Kidney (tissue), 14 donors: ENCODE measurements around the gene SLAMF9. TPM values are rescaled to one million over a fixed set of nuclear protein-coding genes. Genes with fewer than 3 reads are reported as not detected.

Source experiments
- DNase-seq, 5 donors: peaks; one replicate each; pipeline ENCODE4 v3.0.0-alpha.2; 2013 to 2020
- FAIRE-seq: peaks from 2 replicates; lab custom pipeline; 2012; peaks lifted over from hg19 to GRCh38; lab: Jason Lieb, UNC
- H3K27ac ChIP-seq, 2 donors: one replicate each; pipeline ENCODE4 v1.7.0; 2013; ENCODE audit warnings: low read depth in 2 of 2, low read length in 2 of 2, inconsistent platforms in 1 of 2
- H3K27me3 ChIP-seq: one replicate; pipeline ENCODE4 v1.7.1; 2013; ENCODE audit warnings: low read length, inconsistent platforms; ENCODE audit not compliant: control insufficient read depth, insufficient read depth
- H3K36me3 ChIP-seq, 3 donors: one replicate each; pipeline versions ENCODE4 v1.7.0 to v1.7.1; 2013; ENCODE audit warnings: low read length in 3 of 3, control low read depth in 1 of 3, inconsistent platforms in 1 of 3; ENCODE audit not compliant: insufficient read depth in 3 of 3, control insufficient read depth in 2 of 3
- H3K4me1 ChIP-seq, 3 donors: one replicate each; pipeline versions ENCODE4 v1.7.0 to v1.7.1; 2013; ENCODE audit warnings: low read length in 3 of 3, inconsistent platforms in 1 of 3, low read depth in 1 of 3; ENCODE audit not compliant: control insufficient read depth in 2 of 3, insufficient read depth in 2 of 3
- H3K4me3 ChIP-seq, 3 donors: one replicate each; pipeline versions ENCODE4 v1.7.0 to v1.8.1; 2013; ENCODE audit warnings: low read length in 3 of 3, control low read depth in 1 of 3, inconsistent platforms in 1 of 3
- H3K9ac ChIP-seq, 3 donors: one replicate each; pipeline versions ENCODE4 v1.7.0 to v1.7.1; 2013; ENCODE audit warnings: low read length in 3 of 3, control low read depth in 1 of 3, inconsistent platforms in 1 of 3
- H3K9me3 ChIP-seq, 3 donors: one replicate each; pipeline versions ENCODE4 v1.7.0 to v1.7.1; 2013; ENCODE audit warnings: low read length in 3 of 3, control low read depth in 1 of 3, inconsistent platforms in 1 of 3; ENCODE audit not compliant: control insufficient read depth in 2 of 3, insufficient read depth in 1 of 3
- CTCF ChIP-seq: IDR thresholded peaks from 3 replicates; pipeline ENCODE4 v1.5.1; 2012; ENCODE audit warnings: mild to moderate bottlenecking, moderate library complexity, borderline replicate concordance; ENCODE audit not compliant: insufficient read depth; ENCODE audit errors: extremely low read depth
- intact Hi-C: fragments of 100-400 bp; cut with DNase I; formaldehyde crosslinking; loops from one replicate; pipeline ENCODE4 v1.11.1; 2022
- polyA plus RNA-seq: library from polyadenylated mRNA; stranded (reverse); fragments of 350-450 nt; fragmentation: Illumina TruSeq; extraction: RNeasy Lipid Tissue Mini Kit (QIAGEN cat#74804); gene quantifications from one replicate; pipeline ENCODE4 v1.2.3, GENCODE V29; 2014; ENCODE audit warnings: low read depth, low replicate concordance; ENCODE audit not compliant: insufficient read depth
- total RNA-seq: library from RNA; stranded (reverse); fragmentation: NEBNext Ultra II Directional; extraction: Animal tissue kit (Norgen Biotek cat#: 25700); gene quantifications from one replicate; pipeline ENCODE4 v1.2.1, GENCODE V29; 2021
- donor health status: control.
- donor health status: control.
- donor health status: control.
- donor health status: control.
- donor health status: control.
- donor health status: DM: yes; HTN: yes; CAD: no.
- donor health status: Normal renal cell carcinoma (clear cell type).

Gene SLAMF9
- total and polyA plus RNA-seq, 2 donors from 2014 or later = not detected

GRCh38 chr1:159945483-159946241 lies 8.4 kb downstream of the SLAMF9 start, which contains the start of gene IGSF9:
Gene IGSF9 (minus strand): TSS chr1:159945613. CDS start chr1:159943454, 2,159 bp downstream.
- peak within 1 kb of the TSS in 1 of 3 donors; percentile 58 for H3K9ac ChIP-seq
- no peaks in the 10 kb centered on the region for H3K9me3 ChIP-seq
- H3K4me1 ChIP-seq = peaks cover 0 to 6% (median 5%) of the 10 kb centered on the region in 3 donors
- H3K4me3 ChIP-seq = peak within 1 kb of the TSS; percentile 33 to 79 (median 60)
- intact Hi-C loops = no loop called here
- H3K27ac ChIP-seq = no peak within 1 kb of the TSS
- H3K27me3 ChIP-seq = no peaks in the 10 kb centered on the region
- FAIRE-seq (no peak), DNase-seq (peak; percentile 93 to 98 (median 96))
- TF ChIP-seq CTCF = peak; percentile 36
- H3K36me3 ChIP-seq = no peaks in the 10 kb centered on the region

GRCh38 chr1:159944623-159945455 lies 9.2 kb downstream of the SLAMF9 start:
- intact Hi-C loops = no loop called here
- H3K4me1 ChIP-seq = peaks cover 0 to 6% (median 5%) of the 10 kb centered on the region in 3 donors
- no peaks in the 10 kb centered on the region for H3K9me3 ChIP-seq
- no peak overlapping the region for H3K27ac ChIP-seq
- H3K27me3 ChIP-seq = no peaks in the 10 kb centered on the region
- H3K36me3 ChIP-seq = no peaks in the 10 kb centered on the region
- DNase-seq (peak in 2 of 5 donors; percentile 25 to 55), FAIRE-seq (no peak)
- peak overlapping the region in 1 of 3 donors; percentile 58 for H3K9ac ChIP-seq
- H3K4me3 ChIP-seq = peak overlapping the region in 2 of 3 donors; percentile 60 to 79
- TF ChIP-seq CTCF = no peak

GRCh38 chr1:159943908-159944622 lies 10.0 kb downstream of the SLAMF9 start:
- intact Hi-C loops = no loop called here
- H3K27me3 ChIP-seq = no peaks in the 10 kb centered on the region
- no peak overlapping the region for H3K4me3 ChIP-seq
- H3K4me1 ChIP-seq = peaks cover 0 to 5% (median 2%) of the 10 kb centered on the region in 3 donors
- peak in 1 of 5 donors; percentile 35 for DNase-seq
- no peak overlapping the region for H3K9ac ChIP-seq
- no peak overlapping the region for H3K27ac ChIP-seq
- no peaks in the 10 kb centered on the region for H3K36me3 ChIP-seq
- no peak for TF ChIP-seq CTCF
- no peak for FAIRE-seq
- no peaks in the 10 kb centered on the region for H3K9me3 ChIP-seq
